HG03039 (cell line): ENCODE results near the gene MYRIP.

ENCODE experiments used
- ATAC-seq: cut with Tn5 transposase; IDR thresholded peaks from one replicate; pipeline ENCODE4 v1.9.1; 2021; ENCODE audit warnings: mild to moderate bottlenecking, moderate library complexity; ENCODE audit not compliant: unreplicated experiment

The MYRIP gene

DNA sequence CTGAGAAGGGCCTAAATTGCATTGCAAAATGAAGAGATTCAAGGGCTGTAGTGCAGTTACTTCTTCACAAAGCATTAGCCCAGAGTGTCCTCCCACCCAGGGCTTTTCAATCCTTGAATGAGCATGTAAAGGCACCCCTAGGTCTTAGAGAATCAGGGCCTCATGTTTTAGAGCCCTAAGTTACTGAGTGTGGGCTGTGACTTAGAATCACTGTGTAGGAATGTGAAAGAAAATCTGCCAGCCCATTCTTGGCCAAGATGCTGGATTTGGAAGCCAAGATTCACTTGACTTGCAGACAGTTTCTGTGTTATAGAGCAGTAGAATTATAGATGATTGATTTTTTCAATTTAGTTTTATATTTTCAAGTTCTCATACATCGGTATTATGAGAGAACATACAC is 153.2 kb downstream of the MYRIP start:
- no peak for ATAC-seq

DNA sequence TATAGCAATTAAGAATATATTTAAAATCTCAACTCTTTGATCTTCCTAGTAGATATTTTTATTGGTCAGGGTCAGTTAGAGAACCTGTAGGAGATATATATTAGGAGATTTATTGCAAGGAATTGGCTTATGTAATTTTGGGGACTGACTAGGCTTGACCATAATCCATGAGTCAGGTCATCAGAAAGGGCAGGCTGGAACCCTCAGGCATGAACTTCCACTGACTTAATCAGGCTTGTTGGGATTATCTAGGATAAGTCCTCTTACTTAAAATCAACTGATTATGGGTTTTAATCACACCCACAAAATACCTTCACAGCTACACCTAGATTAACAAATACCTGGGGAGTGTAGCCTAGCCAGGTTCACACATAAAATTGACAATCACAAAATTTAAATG is 156.1 kb downstream of the MYRIP start:
- ATAC-seq: no peak

DNA sequence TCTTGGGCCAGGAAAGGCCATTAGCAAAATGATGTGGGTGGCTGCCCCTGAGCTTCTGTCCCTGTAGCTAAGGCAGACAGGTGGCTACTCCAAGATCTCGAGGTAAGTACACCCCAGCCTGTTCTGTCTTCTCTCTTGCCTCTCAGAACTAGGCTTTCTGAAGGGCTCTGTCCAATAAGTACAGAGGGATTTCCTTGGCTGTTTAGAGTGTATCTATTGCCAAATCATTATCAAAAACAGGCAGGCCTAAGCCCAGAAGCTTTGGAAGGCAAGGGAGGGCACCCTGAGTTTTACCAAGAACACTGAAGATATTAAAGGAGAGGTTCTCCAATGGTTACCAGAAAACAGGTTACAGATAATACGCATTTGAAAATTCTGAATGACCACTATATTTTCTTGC is 156.6 kb downstream of the MYRIP start:
- ATAC-seq: no peak

GRCh38 chr3:39970982-39971381 is 161.6 kb downstream of the MYRIP start:
- no peak for ATAC-seq

DNA sequence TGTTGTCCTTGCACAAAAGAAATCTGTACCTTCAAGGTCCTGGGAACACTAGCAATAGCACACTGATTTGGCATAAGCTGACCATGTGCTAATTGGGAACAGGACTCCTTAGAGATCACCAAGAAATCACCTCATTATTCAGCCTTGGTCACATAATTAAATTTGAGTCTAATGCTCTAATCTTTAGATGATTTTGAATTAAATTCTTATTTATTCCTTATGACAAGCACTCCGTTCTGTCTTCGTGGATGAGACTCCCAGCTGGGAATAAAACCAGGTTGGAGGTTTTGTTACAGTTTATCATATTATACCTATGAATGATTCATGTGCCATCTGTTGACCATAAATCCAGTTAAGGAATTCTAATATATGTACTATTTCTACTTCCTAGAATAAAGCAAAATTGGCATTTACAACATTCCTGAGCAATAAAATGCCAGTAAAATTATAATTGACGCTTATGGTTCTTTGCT is 162.2 kb downstream of the MYRIP start:
- no peak for ATAC-seq

GRCh38 chr3:39972508-39972907 is 163.1 kb downstream of the MYRIP start:
- no peak for ATAC-seq

DNA sequence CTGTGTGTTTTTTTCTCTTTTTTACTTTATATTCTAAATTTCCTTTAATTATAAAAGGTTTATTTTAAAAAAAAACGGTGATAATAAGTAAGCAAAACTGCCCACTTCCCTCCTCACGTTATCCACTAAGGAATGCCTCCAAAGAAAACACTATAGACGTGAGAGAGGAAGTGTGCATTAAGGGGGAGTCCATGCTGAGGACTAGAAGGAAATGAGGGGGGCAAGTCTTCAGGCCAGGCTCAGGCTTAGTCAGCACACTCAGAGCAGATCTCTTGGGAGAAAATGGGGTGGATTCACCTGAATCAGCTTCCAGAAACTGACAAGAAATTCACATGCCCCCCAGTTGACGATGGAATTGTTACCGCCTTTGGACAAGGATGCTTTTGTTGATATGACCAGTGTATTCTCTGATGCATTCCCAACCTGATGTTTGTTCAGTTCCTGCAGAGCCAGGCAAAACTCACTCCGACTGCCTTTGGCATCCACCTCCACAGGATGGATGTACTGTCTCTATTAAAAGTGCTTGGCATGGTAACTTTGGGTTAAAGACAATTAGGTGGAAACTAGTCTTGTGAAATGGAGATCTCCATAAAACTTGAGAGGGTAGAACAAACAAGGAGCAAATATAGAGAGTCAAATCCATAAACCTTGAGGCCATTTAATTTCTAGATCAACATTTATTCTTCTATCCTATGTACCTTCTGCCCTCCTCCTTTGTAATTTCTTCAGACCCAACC is 167.8 kb downstream of the MYRIP start:
- ATAC-seq: no peak

DNA sequence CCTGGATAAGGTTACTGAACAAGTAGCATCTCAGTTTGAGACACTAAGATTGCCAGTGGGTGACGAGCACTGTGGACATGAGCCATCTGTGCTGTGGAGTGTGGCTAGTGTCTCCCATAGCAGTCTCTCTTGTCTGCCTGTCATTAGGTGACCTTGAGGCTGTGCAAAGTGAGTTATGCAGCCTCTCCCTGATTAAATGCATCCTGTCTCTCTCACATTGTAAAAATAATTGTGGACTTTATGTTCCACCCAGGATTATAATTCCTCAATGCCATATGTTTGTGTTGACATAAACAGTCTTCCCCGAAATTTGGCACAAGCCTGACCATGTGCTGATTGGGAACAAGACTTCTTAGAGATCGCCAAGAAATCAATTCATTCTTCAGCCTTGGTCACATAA is 168.9 kb downstream of the MYRIP start:
- ATAC-seq: no peak

- ATAC-seq: no peak
Observed at GRCh38 chr3:39980058-39980457, 170.6 kb downstream of the MYRIP start.

GRCh38 chr3:39980781-39981180 is 171.4 kb downstream of the MYRIP start:
- no peak for ATAC-seq

DNA sequence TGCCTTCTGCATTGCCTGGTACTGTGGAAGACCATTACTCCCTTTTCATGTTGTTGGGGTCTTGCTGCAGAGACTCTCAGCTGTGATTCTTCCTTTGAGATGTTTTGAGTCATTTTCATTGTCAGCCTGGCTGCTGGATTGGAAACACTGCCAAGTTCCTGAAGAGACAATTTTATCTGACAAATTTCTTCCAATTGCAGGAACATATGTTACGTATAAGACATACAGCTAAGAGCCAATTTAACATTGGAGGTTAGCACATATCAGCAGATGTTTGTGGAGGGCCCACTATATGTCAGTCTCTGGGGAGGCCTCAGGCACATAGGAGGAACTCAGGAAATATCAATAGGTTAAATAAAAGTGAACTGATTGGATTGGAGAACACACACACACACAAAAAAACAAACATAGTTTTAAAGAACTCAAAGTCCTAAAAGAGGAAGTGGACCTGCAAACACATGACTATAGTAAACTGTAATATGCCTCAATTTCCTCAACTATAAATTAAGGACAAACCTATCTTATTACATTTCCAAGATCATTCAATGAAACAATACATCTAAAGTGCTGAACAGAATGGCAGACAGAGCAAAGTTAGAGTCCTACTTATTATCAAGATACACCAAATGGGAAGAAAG is 172.3 kb downstream of the MYRIP start:
- no peak for ATAC-seq

GRCh38 chr3:39982665-39983357 is 173.4 kb downstream of the MYRIP start:
- no peak for ATAC-seq

- no peak for ATAC-seq
Observed at GRCh38 chr3:39989746-39990145, 180.3 kb downstream of the MYRIP start.

DNA sequence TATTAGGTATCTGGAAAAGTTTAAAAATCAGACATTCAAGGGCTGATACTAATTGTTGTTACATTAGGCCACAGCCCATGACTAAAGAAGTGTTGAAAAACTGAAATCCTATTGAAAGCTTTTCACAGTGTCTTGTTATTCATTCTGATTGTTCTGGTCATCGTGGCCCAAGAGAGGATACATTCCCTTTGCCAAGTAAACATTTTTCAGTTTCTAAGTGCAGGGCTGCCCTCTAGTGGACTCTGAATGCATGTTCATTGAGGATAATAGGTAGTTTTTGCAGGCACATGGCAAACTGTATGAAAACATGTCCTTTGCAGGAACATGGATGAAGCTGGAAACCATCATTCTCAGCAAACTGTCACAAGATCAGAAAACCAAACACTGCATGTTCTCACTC is 181.1 kb downstream of the MYRIP start:
- ATAC-seq: no peak

- no peak for ATAC-seq
Observed at GRCh38 chr3:40008796-40009195, 199.4 kb downstream of the MYRIP start.

DNA sequence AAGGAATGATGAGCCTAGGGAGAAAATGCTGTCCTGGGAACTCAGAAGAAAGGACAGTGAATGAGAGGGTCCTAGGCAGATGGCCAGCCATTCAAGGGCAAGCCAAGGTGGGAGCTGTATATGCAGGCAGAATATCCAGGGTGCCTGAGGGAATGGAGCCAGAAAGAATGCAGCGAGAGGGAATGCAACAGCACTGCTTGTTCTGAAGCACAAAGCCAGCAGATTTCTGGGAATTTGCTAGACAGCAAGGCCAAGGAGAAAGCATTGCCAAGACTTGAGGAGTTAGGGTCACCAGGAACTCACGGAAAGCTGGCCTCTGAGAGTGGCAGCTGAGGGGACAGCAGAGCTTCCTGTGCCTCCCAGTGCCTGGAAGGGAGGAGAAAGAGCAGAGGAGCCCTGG is 200.6 kb downstream of the MYRIP start:
- no peak for ATAC-seq

DNA sequence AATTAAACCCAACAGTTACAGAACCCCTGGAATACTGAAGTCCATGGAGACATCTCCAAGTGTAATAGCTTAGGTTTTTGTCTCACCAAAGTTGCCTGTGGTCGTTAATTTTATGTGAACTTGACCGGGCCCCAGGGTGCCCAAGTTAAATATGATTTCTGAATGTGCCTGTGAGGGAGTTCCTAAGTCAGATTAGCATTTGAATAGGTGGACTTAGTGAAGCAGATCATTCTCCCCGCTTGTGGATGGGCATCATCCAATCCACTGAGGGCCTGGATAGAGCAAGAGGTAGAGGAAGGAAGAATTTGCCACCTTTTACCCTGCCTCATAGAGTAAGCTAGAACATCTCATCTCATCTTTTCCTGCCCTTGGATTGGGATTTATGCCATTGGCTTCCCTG is 203.0 kb downstream of the MYRIP start:
- ATAC-seq: no peak

DNA sequence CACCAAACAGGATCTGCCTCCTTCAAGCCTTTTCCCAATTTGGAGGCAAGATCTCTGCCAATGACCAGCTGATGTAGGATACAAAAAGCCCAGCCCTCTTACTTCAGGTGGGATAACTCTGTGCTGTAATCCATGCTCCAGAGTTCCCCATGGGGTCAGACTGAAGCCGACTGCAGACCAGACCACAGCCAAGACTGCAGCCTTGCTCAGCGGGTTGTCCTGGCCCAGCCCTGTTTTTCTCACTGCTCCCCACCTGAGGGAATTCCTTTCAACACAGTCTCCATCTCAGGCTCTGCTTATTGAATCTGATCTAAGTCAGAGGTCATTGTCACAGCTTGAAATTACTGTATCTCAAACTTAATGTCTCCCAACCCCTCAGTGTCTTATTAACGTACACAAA is 207.0 kb downstream of the MYRIP start:
- ATAC-seq: no peak

DNA sequence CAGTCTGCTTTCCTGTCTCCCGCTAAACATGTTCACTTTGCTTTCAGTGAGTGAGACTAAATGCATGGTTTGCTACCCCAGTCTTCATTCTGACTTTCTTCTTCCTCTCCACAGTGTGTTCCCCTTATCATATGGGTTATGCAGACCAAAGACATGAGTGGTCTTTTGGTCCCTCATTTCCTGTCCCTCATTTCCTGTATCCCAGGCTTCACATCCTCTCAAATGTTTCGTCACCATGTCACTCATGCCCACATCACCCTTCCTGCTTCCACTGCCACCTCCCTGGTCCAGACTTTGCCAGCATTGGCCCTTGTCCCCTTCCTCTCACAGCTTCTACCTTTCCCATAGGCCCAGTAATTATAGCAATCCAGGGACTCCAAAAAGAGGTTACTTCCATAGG is 209.0 kb downstream of the MYRIP start:
- no peak for ATAC-seq

DNA sequence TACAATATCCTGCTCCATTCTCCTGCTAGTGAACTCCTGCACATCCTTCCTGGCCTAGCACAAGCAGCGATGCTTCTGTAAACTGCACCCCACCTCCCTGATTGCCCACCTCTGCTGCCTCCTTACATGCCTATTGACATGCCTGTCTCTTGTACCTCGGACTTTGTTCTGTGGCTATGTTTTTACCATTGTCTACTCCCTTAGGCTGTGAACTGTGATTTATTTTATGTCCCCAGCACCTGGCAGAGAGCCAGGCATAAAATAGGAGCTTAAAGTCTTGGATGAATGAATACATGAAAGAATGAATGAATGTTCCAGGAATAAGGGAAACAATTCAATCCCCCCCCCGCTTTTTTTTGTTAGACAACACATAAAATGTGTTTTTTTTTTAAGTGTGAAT is 210.0 kb downstream of the MYRIP start:
- ATAC-seq: no peak

- no peak for ATAC-seq
Observed at GRCh38 chr3:40020689-40021088, 211.3 kb downstream of the MYRIP start.

GRCh38 chr3:40021338-40021737 is 211.9 kb downstream of the MYRIP start:
- ATAC-seq: no peak
